ENCODE results near the gene BRD9.
"Not testable (repeated sequence)": the region's sequence is repeated elsewhere in the genome, so short reads cannot be mapped to it uniquely, and the experiment has no call there.

- TF ChIP-seq CTCF, POLR2AphosphoS5 (IDR thresholded peaks at IDR 0.05): not testable (repeated sequence)
Measured at GRCh38 chr5:843371-843770, 49.2 kb downstream of the BRD9 start.

Measured in gastroesophageal sphincter (tissue), 3 donors.